Activated T-helper 1 cell treated with anti-CD3 and anti-CD28 coated beads, Interleukin-12 subunit alpha, Interleukin-12 subunit beta, Interleukin-2, Interleukin-4 antibody, amounts not matched to agents 30 ng/mL and 10 ng/mL and 1 ng/mL, durations not matched to agents 14 hours and 24 hours and 36 hours (primary cell): ENCODE data around the gene KRTAP29-1. TPM values are rescaled to one million over a fixed set of nuclear protein-coding genes. Genes with fewer than 3 reads are reported as not detected.
"Not testable (repeated sequence)": the region's sequence is repeated elsewhere in the genome, so short reads cannot be mapped to it uniquely, and the experiment has no call there.

Source experiments
- DNase-seq: peaks from one replicate; pipeline ENCODE4 v3.0.0; 2021; ENCODE audit warnings: low spot score
- H3K27ac Mint-ChIP-seq: one replicate; pipeline ENCODE4 v1.8.0; 2021; ENCODE audit warnings: mild to moderate bottlenecking, mixed read lengths
- H3K27me3 Mint-ChIP-seq: one replicate; pipeline ENCODE4 v1.8.0; 2022; ENCODE audit warnings: mild to moderate bottlenecking, moderate library complexity, mixed read lengths; ENCODE audit not compliant: insufficient read depth
- H3K36me3 Mint-ChIP-seq: one replicate; pipeline ENCODE4 v1.8.0; 2021; ENCODE audit warnings: low read depth, mixed read lengths
- H3K4me1 Mint-ChIP-seq: one replicate; pipeline ENCODE4 v1.8.0; 2021; ENCODE audit warnings: low read depth, mixed read lengths
- H3K4me3 Mint-ChIP-seq: one replicate; pipeline ENCODE4 v1.8.0; 2021; ENCODE audit warnings: mild to moderate bottlenecking, moderate library complexity, mixed read lengths
- H3K9me3 Mint-ChIP-seq: one replicate; pipeline ENCODE4 v1.8.0; 2021; ENCODE audit warnings: mixed read lengths
- intact Hi-C: fragments of 100-400 bp; cut with micrococcal nuclease; formaldehyde crosslinking; loops from one replicate; pipeline ENCODE4 v1.15.1; 2024
- total RNA-seq: library from RNA; stranded (reverse); gene quantifications from 2 replicates; pipeline ENCODE4 v1.2.3, GENCODE V29; 2022

KRTAP29-1 gene, protein sequence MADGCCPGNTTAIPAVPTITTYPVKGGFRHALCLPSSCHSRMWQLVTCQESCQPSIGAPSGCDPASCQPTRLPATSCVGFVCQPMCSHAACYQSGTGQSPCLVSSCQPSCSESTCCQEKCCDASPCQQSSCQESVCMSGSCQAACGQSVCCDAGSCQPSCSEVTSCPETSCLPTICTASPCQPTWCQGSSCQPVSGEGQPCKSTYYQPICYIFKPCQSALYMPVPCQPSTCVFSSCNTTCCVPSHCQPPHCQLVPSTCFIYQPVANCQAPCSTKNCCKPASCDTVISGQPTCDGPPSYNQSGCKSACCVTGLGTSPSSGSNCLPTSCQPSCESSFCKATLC
- not detected in 2 replicates for total RNA-seq

DNA sequence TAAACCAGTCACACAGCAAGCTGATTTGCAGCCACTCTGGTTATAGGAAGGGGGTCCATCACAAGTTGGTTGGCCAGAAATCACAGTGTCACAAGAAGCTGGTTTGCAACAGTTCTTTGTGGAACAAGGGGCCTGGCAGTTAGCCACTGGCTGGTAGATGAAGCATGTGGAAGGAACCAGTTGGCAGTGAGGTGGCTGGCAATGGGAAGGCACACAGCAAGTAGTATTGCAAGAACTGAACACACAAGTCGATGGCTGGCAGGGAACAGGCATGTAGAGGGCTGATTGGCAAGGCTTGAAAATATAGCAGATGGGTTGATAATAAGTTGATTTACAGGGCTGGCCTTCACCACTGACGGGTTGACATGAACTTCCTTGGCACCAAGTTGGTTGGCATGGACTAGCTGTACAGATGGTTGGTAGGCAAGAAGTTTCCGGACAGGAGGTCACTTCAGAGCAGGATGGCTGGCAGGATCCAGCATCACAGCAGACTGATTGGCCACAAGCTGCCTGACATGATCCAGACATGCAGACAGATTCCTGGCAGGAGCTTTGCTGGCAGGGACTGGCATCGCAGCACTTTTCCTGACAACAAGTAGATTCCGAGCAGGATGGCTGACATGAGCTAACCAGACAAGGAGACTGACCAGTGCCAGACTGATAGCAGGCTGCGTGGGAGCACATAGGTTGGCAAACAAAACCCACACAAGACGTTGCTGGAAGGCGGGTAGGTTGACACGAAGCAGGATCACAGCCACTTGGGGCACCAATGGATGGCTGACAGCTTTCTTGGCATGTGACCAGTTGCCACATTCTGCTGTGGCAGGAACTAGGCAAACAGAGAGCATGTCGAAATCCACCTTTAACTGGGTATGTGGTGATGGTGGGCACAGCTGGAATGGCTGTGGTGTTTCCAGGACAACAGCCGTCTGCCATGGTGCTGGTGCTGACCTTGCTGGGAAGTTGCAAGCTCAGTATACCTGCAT is at the start of gene KRTAP29-1:
Gene KRTAP29-1, minus strand, starts transcription at position 936 of the 986 bp plus-strand sequence. Its CDS starts 0 bp downstream, at position 936.
- no peak within 1 kb of the TSS for H3K27ac Mint-ChIP-seq
- intact Hi-C loops, result no loop called here
- no peaks in the 10 kb centered on the region for H3K4me1 Mint-ChIP-seq
- no peaks in the 10 kb centered on the region for H3K36me3 Mint-ChIP-seq
- no peak for DNase-seq
- no peak within 1 kb of the TSS for H3K4me3 Mint-ChIP-seq
- H3K9me3 Mint-ChIP-seq, result no peaks in the 10 kb centered on the region
- peaks cover 5% of the 10 kb centered on the region for H3K27me3 Mint-ChIP-seq

DNA sequence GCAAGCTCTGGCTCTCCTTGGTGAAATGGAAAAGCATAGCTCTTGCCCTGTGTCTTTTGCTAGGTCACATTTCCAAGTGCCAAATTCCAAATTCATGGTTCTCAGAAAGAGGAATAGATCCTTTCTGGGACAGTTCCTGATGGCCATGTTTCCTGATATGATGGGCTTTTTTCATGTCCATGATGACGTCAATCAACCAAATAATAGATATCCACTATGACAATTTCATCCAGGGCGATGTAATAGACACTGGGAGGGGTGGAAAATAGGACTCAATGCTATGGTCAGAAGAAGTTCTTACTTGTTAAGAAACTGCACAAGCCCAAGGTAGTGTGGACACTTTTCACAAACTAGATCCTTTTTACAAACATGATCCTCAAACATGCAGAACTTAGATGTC is 48.5 kb upstream of the KRTAP29-1 start:
- Mint-ChIP-seq H3K9me3 (no peaks in the 10 kb centered on the region), H3K4me3 (no peak overlapping the region), H3K4me1 (no peaks in the 10 kb centered on the region), H3K27me3 (peaks cover 24% of the 10 kb centered on the region), H3K27ac (no peak overlapping the region), H3K36me3 (no peaks in the 10 kb centered on the region)
- intact Hi-C loops, result no loop called here
- no peak for DNase-seq

DNA sequence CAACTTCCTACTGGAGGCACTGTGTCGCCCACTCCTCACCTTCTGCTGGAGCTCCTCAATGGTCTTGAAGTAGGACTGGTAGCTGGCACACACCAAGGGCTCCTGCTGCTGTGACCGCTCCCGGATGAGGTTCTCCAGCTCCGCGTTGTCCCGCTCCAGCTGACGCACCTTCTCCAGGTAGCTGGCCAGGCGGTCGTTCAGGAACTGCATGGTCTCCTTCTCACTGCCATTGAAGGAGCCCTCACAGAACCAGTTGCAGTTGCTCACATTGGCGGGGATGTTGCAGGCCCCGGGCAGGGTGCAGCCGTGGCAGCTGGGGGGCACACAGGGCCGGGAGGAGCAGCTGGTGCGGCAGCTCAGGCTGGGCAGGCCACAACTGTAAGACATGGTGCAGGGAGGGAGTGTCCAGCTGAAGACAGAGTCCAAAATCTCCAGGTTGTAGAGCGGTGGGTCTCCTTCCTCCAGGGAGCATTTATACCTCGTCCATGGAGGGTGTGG is 47.8 kb upstream of the KRTAP29-1 start, which contains the start of gene KRT33A:
Gene KRT33A, minus strand, starts transcription at position 448 of the 498 bp plus-strand sequence. Its CDS starts 61 bp downstream, at position 387.
- H3K27ac Mint-ChIP-seq, H3K9me3 Mint-ChIP-seq, H3K36me3 Mint-ChIP-seq, DNase-seq, H3K4me3 Mint-ChIP-seq, H3K4me1 Mint-ChIP-seq, intact Hi-C loops: not testable (repeated sequence)
- H3K27me3 Mint-ChIP-seq, result peaks cover 24% of the 10 kb centered on the region

DNA sequence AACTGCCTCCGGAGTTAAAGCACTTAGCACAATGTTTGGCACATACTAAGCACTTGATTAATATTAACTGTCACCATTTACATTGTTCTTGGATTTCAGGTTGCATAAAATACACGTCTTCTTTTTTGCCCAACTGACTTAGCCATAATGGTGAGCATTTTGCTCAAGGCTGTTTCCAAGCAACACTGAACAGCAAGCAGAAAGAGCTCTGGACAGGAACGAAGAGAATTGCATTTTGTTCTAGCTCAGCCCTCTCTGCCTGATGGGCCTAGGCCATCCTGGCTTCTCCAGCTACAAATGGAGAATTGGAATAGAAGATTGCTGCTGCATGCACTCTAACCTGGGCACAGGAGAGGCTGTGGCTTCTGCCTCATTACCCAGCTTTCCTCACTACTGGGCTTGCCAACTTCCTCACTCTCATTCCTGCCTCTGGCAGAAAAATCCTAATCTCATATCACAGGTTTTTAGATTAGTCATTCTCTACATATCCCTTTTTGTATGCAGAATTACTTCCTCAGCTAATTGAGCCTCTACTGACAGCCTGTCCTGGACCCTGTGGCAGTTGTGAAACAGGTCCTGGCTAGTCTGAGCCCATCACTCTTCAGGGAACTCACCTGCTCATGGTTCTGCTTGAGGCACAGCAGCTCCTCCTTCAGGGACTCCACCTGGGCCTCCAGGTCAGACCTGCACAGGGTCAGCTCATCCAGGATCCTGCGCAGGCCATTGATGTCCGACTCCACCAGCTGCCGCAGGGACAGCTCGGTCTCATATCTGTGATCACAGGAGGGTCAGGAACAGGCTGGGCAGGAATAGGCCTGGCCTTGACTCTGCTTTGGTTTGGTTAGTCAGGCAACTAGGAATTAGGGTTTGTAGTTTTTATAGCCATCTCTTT is 45.5 kb upstream of the KRTAP29-1 start:
- intact Hi-C loops, result no loop called here
- peaks cover 3% of the 10 kb centered on the region for H3K9me3 Mint-ChIP-seq
- peaks cover 3% of the 10 kb centered on the region for H3K4me1 Mint-ChIP-seq
- H3K36me3 Mint-ChIP-seq, result peaks cover 3% of the 10 kb centered on the region
- H3K27me3 Mint-ChIP-seq, result peaks cover 30% of the 10 kb centered on the region
- H3K27ac Mint-ChIP-seq, result no peak overlapping the region
- H3K4me3 Mint-ChIP-seq, result no peak overlapping the region
- DNase-seq, result no peak

DNA sequence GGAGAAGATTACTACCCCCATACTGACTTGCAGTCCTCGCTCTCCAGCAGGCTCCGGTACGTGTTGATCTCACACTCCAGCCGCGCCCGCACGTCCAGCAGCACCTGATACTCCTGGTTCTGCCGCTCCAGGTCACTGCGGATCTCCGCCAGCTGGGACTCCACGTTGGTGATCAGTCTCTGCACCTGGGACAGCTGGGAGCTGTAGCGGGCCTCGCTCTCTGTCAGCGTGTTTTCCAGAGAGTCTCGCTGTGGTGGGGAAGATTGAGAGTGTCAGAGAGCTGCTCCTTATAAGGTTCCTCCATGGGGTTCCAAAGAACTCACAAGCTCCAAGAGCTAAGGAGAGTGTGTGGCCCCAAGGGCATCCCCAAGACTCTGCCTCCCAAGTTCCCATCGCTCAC is 43.8 kb upstream of the KRTAP29-1 start:
- peaks cover 28% of the 10 kb centered on the region for H3K27me3 Mint-ChIP-seq
- H3K4me3 Mint-ChIP-seq, H3K36me3 Mint-ChIP-seq, H3K27ac Mint-ChIP-seq, intact Hi-C loops, DNase-seq: not testable (repeated sequence)
- H3K4me1 Mint-ChIP-seq, result peaks cover 18% of the 10 kb centered on the region
- H3K9me3 Mint-ChIP-seq, result peaks cover 16% of the 10 kb centered on the region

DNA sequence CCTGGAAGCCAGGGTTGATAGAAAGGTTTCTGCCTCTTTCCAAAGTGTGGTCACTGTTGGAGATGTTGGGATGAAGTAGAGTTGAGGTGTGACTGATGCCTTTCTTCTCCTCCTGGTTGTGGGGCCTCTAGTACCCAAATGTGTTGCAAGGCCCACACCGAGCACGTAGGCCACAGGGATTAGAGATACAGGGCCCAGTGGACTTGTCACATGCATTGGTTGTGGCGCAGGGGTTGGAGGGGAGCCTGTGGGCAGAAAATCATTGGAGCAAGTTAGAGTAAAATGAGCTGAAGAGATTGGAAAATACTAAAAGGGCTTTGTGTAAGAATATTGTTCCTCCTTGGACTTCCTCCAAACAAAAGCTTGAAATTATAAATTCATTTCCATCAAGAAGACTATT is 43.3 kb upstream of the KRTAP29-1 start:
- intact Hi-C loops, result no loop called here
- H3K27me3 Mint-ChIP-seq, result peaks cover 24% of the 10 kb centered on the region
- H3K4me3 Mint-ChIP-seq, result no peak overlapping the region
- H3K4me1 Mint-ChIP-seq, result peaks cover 22% of the 10 kb centered on the region
- H3K9me3 Mint-ChIP-seq, result peaks cover 16% of the 10 kb centered on the region
- peaks cover 6% of the 10 kb centered on the region for H3K36me3 Mint-ChIP-seq
- no peak for DNase-seq
- H3K27ac Mint-ChIP-seq, result no peak overlapping the region

DNA sequence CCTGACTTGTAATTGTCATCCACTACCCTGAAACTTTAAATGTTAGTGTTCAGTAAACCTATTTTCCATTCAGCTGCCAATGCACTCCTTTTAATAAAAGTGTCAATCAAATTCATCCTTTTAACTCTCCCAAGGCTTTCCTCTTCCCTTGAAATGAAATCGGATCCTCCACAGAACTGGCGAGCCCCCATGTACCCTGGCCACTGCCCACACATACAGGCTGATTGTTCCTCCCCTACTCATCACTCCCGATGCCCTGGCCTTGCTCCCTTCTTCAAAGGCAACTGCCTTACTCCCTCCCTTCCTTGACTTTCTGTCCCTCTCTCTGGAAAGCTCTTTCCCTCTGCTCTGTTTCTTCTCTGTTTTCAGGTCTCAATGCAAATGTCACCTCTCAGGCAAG is 40.4 kb upstream of the KRTAP29-1 start:
- intact Hi-C loops, result loop anchor here (5.0 kb wide), 1 partner anchor 324 kb away; no protein-coding TSS in a partner anchor
- Mint-ChIP-seq H3K27ac (no peak overlapping the region), H3K27me3 (peaks cover 25% of the 10 kb centered on the region), H3K4me3 (no peak overlapping the region), H3K9me3 (peaks cover 16% of the 10 kb centered on the region), H3K4me1 (peaks cover 52% of the 10 kb centered on the region), H3K36me3 (peaks cover 6% of the 10 kb centered on the region)
- no peak for DNase-seq

DNA sequence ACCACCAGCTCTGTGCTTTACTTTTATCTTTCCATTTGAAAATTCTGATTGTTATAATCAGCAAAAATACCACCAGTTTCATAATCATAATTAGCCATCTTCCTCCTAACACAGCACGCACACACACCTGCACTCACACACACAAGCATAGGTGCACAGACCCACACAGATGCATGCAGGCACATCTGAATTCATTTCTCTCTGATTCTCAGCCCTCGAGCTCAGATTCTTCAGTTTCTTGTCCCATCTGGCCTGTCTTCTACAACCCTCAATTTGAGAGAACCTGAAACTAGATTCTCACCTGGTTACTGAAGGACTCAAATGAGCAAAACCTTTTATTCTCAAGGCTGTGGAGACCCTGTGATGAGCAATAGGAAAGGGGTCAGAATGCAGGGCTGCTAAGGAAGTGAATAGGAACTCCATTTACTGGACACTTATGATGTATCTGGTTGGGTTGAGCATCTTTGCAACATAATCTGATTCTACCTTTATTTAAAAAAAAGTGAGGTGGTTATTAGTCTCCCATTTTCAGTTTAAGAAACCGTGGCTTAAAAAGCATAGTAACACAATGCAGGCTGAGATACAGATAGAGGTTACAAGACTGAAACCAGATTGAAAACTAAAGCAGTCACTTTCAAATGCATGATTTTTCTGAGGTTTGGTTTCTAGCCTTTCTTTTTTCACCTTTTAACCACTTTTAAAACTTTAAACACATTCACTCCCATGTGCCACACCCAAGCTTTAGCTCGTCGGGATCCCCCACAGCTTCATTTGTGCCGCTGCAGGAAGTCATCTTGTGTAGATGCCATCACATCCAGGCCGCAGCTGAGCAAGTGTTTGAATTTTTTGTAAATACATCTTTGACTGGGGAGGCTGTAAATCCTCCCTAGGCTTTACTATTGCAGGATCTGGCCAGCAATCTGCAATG is 38.5 kb upstream of the KRTAP29-1 start:
- H3K4me3 Mint-ChIP-seq, result peak overlapping the region; percentile 11
- intact Hi-C loops, result loop anchor here (1.0 to 5.0 kb wide), 2 partner anchors 63 to 326 kb away; no protein-coding TSS in a partner anchor
- DNase-seq, result peak; percentile 57
- H3K4me1 Mint-ChIP-seq, result peaks cover 52% of the 10 kb centered on the region
- peaks cover 16% of the 10 kb centered on the region for H3K9me3 Mint-ChIP-seq
- H3K36me3 Mint-ChIP-seq, result peaks cover 6% of the 10 kb centered on the region
- peak overlapping the region; percentile 32 for H3K27ac Mint-ChIP-seq
- peaks cover 19% of the 10 kb centered on the region for H3K27me3 Mint-ChIP-seq

DNA sequence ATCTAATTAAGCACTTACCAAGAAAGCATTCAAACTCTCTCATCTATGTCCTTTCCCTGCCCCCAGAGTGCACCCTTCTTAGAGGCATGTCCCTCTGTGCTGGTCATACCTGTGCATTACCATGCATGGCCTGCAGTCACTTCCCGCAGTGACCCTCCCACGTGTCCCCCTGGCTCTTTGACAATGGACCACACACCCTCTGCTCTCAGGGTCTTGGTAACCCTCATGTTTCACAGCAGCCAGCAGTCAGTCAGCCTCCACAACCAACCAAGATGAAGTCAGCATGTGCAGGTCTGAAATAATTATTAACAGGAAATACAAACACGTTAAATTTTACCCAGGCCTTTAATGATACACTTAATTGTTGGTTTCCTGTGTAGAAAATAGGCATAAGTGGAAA is 37.8 kb upstream of the KRTAP29-1 start:
- peaks cover 16% of the 10 kb centered on the region for H3K9me3 Mint-ChIP-seq
- DNase-seq, result no peak
- peaks cover 21% of the 10 kb centered on the region for H3K27me3 Mint-ChIP-seq
- H3K27ac Mint-ChIP-seq, result peak overlapping the region; percentile 36
- peaks cover 52% of the 10 kb centered on the region for H3K4me1 Mint-ChIP-seq
- peaks cover 6% of the 10 kb centered on the region for H3K36me3 Mint-ChIP-seq
- intact Hi-C loops, result loop anchor here (5.0 kb wide), 1 partner anchor 327 kb away; no protein-coding TSS in a partner anchor
- H3K4me3 Mint-ChIP-seq, result no peak overlapping the region

DNA sequence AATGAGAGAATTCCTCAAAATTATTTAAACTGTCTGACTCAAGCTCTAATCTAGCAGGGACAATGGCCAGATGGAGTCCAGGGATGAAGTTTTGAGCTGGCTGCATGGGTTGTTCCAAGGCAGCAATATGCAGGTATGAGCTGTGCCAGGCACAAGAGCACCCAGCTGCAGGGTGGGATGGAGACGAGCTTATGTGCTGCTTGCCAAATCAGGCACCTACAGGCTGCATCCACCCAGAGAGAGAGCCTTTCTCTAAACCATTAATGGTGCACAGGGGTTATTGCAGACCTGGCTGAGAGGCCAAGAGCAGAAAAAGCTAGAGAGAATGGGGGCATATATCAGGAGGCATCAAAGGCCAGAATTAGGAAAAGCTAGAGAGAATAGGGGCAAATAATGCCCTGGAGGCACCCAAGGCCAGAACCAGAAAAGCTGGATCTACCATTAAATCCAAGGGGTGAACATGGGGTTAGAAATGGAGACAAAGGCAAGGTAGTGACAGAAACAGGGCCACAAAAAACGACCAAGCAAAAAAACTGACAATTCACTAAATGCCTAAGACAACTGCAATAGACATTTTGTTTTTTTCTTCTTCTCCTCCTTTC is 37.0 kb upstream of the KRTAP29-1 start:
- Mint-ChIP-seq H3K4me1 (peaks cover 52% of the 10 kb centered on the region), H3K9me3 (peaks cover 16% of the 10 kb centered on the region), H3K27ac (peak overlapping the region; percentile 42), H3K4me3 (no peak overlapping the region), H3K36me3 (peaks cover 6% of the 10 kb centered on the region), H3K27me3 (peaks cover 19% of the 10 kb centered on the region)
- intact Hi-C loops, result loop anchor here (1.0 to 10.0 kb wide), 3 partner anchors 209 to 715 kb away; no protein-coding TSS in a partner anchor
- no peak for DNase-seq
